Testis (tissue), 2 donors: Measurements from ENCODE around the gene TGFBI.

Experiments used
- POLR2A ChIP-seq: fragments of 450-650 bp; IDR thresholded peaks from one replicate; pipeline ENCODE4 v1.6.1; 2017; ENCODE audit warnings: antibody characterized with exemption, mild to moderate bottlenecking, moderate library complexity
- TF ChIP-seq, protein P1 (sequence below), 3 experiments: fragments of 450-650 bp in 2 of 3; fragments of 200-600 bp in 1 of 3; sonication (generic) in 1 of 3; IDR thresholded peaks; one replicate each; pipeline ENCODE4 v1.5.1; 2016 to 2019; ENCODE audit warnings: antibody characterized with exemption in 3 of 3, mild to moderate bottlenecking in 2 of 3, moderate library complexity in 1 of 3

DNA sequence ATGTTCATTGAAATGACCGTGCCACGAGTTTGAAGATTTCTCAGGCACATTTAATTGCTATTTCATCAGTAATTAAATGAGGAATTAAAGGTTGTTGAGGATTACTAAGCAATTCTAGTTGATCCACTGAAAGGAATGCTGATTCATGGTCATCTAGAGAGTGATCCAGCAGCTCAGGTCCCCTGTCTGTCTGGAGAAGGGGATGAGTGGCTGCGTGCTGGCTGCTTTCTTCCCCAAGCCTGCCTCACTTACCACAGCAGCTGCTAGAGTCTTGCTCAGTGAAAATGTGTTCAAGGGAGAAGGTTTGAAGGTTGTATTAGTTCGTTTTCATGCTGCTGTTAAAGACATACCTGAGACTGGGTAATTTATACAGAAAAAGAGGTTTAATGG lies 7.8 kb upstream of the TGFBI start:
- TF ChIP-seq, protein P1, sequence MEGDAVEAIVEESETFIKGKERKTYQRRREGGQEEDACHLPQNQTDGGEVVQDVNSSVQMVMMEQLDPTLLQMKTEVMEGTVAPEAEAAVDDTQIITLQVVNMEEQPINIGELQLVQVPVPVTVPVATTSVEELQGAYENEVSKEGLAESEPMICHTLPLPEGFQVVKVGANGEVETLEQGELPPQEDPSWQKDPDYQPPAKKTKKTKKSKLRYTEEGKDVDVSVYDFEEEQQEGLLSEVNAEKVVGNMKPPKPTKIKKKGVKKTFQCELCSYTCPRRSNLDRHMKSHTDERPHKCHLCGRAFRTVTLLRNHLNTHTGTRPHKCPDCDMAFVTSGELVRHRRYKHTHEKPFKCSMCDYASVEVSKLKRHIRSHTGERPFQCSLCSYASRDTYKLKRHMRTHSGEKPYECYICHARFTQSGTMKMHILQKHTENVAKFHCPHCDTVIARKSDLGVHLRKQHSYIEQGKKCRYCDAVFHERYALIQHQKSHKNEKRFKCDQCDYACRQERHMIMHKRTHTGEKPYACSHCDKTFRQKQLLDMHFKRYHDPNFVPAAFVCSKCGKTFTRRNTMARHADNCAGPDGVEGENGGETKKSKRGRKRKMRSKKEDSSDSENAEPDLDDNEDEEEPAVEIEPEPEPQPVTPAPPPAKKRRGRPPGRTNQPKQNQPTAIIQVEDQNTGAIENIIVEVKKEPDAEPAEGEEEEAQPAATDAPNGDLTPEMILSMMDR (IDR thresholded peaks at IDR 0.05): no peak
- no peak for TF ChIP-seq POLR2A
